ENCODE measurements around the gene SOS1.
"Not testable (repeated sequence)": the region's sequence is repeated elsewhere in the genome, so short reads cannot be mapped to it uniquely, and the experiment has no call there.

Gene SOS1

GRCh38 chr2:38943784-38944183 lies 177.1 kb downstream of the SOS1 start:
- no peak for DNase-seq
- TF ChIP-seq GATA1 (IDR thresholded peaks at IDR 0.05; ENCODE audit: low read depth, low read length) (no peak), POLR2A (IDR thresholded peaks at IDR 0.05; ENCODE audit: low read length) (no peak)

GRCh38 chr2:38940746-38941145 lies 180.1 kb downstream of the SOS1 start:
- TF ChIP-seq GATA1 (IDR thresholded peaks at IDR 0.05; ENCODE audit: low read depth, low read length): no peak
- TF ChIP-seq POLR2A (IDR thresholded peaks at IDR 0.05; ENCODE audit: low read length): no peak
- no peak for DNase-seq

GRCh38 chr2:38937548-38937947 lies 183.3 kb downstream of the SOS1 start:
- TF ChIP-seq POLR2A (IDR thresholded peaks at IDR 0.05; ENCODE audit: low read length): no peak
- TF ChIP-seq GATA1 (IDR thresholded peaks at IDR 0.05; ENCODE audit: low read depth, low read length): no peak
- DNase-seq: no peak

- DNase-seq: not testable (repeated sequence)
Observed at GRCh38 chr2:38936516-38936915, 184.3 kb downstream of the SOS1 start.

- DNase-seq: no peak
- TF ChIP-seq GATA1 (IDR thresholded peaks at IDR 0.05; ENCODE audit: low read depth, low read length) (no peak), POLR2A (IDR thresholded peaks at IDR 0.05; ENCODE audit: low read length) (no peak)
Observed at GRCh38 chr2:38935568-38936172, 185.2 kb downstream of the SOS1 start.

- DNase-seq: no peak
- TF ChIP-seq GATA1 (IDR thresholded peaks at IDR 0.05; ENCODE audit: low read depth, low read length) (no peak), POLR2A (IDR thresholded peaks at IDR 0.05; ENCODE audit: low read length) (no peak)
Observed at GRCh38 chr2:38934742-38935141, 186.1 kb downstream of the SOS1 start.

- DNase-seq: no peak
Observed at GRCh38 chr2:38933653-38934052, 187.2 kb downstream of the SOS1 start.

GRCh38 chr2:38932586-38932985 lies 188.3 kb downstream of the SOS1 start:
- TF ChIP-seq POLR2A (IDR thresholded peaks at IDR 0.05; ENCODE audit: low read length) (no peak), GATA1 (IDR thresholded peaks at IDR 0.05; ENCODE audit: low read depth, low read length) (no peak)
- DNase-seq: no peak

More at GRCh38 chr2:38933653-38934052, 187.2 kb downstream of the SOS1 start:
- TF ChIP-seq GATA1 (IDR thresholded peaks at IDR 0.05; ENCODE audit: low read depth, low read length) (no peak), POLR2A (IDR thresholded peaks at IDR 0.05; ENCODE audit: low read length) (no peak)
